ENCODE measurements around the gene NIPAL3. TPM values are rescaled to one million over a fixed set of nuclear protein-coding genes. Genes with fewer than 3 reads are reported as not detected.
A peak's percentile ranks its signal among the peaks of the same experiment; 100 is the strongest.

Gene NIPAL3
- total RNA-seq, 2 donors from 2014 or later = 32.9 to 41.7 TPM

- ATAC-seq (peak; percentile 75), DNase-seq (no peak)
- H3K4me1 Mint-ChIP-seq = peaks cover 15% of the 10 kb centered on the region
- no peaks in the 10 kb centered on the region for H3K27me3 Mint-ChIP-seq
- peaks cover 5% of the 10 kb centered on the region for H3K36me3 Mint-ChIP-seq (ENCODE audit: low read depth)
- peak overlapping the region; percentile 28 for H3K4me3 Mint-ChIP-seq
- no peaks in the 10 kb centered on the region for H3K9me3 ChIP-seq (ENCODE audit: control insufficient read depth, low read length, poor library complexity, severe bottlenecking)
- peak overlapping the region; percentile 83 for H3K27ac Mint-ChIP-seq
These were observed 31.1 kb upstream of the NIPAL3 start for GRCh38 chr1:24384251-24385090.

- no peaks in the 10 kb centered on the region for H3K27me3 Mint-ChIP-seq
- peak overlapping the region; percentile 83 for H3K27ac Mint-ChIP-seq
- H3K4me3 Mint-ChIP-seq = no peak overlapping the region
- peaks cover 5% of the 10 kb centered on the region for H3K36me3 Mint-ChIP-seq (ENCODE audit: low read depth)
- ATAC-seq (peak; percentile 69), DNase-seq (peak in 2 of 3 donors; percentile 15 to 22)
- peaks cover 15% of the 10 kb centered on the region for H3K4me1 Mint-ChIP-seq
- no peaks in the 10 kb centered on the region for H3K9me3 ChIP-seq (ENCODE audit: control insufficient read depth, low read length, poor library complexity, severe bottlenecking)
These were observed 30.3 kb upstream of the NIPAL3 start for GRCh38 chr1:24385160-24385940.

- Mint-ChIP-seq H3K27ac (peak overlapping the region; percentile 53), H3K4me3 (no peak overlapping the region), H3K36me3 (ENCODE audit: low read depth) (peaks cover 4% of the 10 kb centered on the region), H3K27me3 (no peaks in the 10 kb centered on the region), H3K4me1 (peaks cover 17% of the 10 kb centered on the region)
- ATAC-seq = no peak
- no peak for DNase-seq
- H3K9me3 ChIP-seq (ENCODE audit: control insufficient read depth, low read length, poor library complexity, severe bottlenecking) = no peaks in the 10 kb centered on the region
These were observed 29.4 kb upstream of the NIPAL3 start for GRCh38 chr1:24386241-24386640.

- no peak for ATAC-seq
- DNase-seq = no peak
- no peaks in the 10 kb centered on the region for H3K9me3 ChIP-seq (ENCODE audit: control insufficient read depth, low read length, poor library complexity, severe bottlenecking)
- H3K4me3 Mint-ChIP-seq = no peak overlapping the region
- peak overlapping the region; percentile 53 for H3K27ac Mint-ChIP-seq
- H3K27me3 Mint-ChIP-seq = no peaks in the 10 kb centered on the region
- H3K36me3 Mint-ChIP-seq (ENCODE audit: low read depth) = peaks cover 2% of the 10 kb centered on the region
- H3K4me1 Mint-ChIP-seq = peaks cover 23% of the 10 kb centered on the region
These were observed 28.7 kb upstream of the NIPAL3 start for GRCh38 chr1:24386931-24387330.

DNA sequence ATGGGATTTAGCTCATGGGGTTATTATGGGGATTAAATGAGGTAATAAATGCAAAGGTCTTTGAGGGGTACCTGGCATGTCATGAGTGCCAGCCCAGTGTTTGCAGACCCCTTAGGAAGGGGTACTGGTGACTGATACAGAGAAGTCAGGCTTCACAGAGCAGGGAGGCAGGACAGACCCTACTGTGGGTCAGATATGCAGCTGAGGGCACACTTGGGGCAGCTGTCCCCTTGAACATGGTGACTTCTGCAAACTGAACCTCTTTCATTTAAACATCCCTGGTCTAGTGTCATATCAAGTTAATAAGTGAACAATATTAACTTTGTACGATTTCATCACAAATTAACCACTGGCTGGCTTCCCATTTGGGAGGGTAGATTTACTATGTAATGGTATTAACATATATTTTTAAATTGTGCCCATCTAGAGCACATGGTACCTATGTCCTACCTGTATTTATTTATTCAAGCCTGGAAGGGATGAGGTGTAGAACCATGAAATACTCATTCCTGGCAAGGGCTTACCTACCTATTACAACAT lies 27.9 kb upstream of the NIPAL3 start:
- DNase-seq (no peak), ATAC-seq (no peak)
- H3K9me3 ChIP-seq (ENCODE audit: control insufficient read depth, low read length, poor library complexity, severe bottlenecking) = no peaks in the 10 kb centered on the region
- Mint-ChIP-seq H3K4me1 (peaks cover 30% of the 10 kb centered on the region), H3K4me3 (no peak overlapping the region), H3K27me3 (no peaks in the 10 kb centered on the region), H3K36me3 (ENCODE audit: low read depth) (peaks cover 2% of the 10 kb centered on the region), H3K27ac (no peak overlapping the region)

GRCh38 chr1:24388331-24388885 lies 27.2 kb upstream of the NIPAL3 start:
- no peak overlapping the region for H3K4me3 Mint-ChIP-seq
- no peaks in the 10 kb centered on the region for H3K9me3 ChIP-seq (ENCODE audit: control insufficient read depth, low read length, poor library complexity, severe bottlenecking)
- peaks cover 34% of the 10 kb centered on the region for H3K4me1 Mint-ChIP-seq
- no peaks in the 10 kb centered on the region for H3K36me3 Mint-ChIP-seq (ENCODE audit: low read depth)
- ATAC-seq (no peak), DNase-seq (no peak)
- H3K27ac Mint-ChIP-seq = no peak overlapping the region
- H3K27me3 Mint-ChIP-seq = no peaks in the 10 kb centered on the region

DNA sequence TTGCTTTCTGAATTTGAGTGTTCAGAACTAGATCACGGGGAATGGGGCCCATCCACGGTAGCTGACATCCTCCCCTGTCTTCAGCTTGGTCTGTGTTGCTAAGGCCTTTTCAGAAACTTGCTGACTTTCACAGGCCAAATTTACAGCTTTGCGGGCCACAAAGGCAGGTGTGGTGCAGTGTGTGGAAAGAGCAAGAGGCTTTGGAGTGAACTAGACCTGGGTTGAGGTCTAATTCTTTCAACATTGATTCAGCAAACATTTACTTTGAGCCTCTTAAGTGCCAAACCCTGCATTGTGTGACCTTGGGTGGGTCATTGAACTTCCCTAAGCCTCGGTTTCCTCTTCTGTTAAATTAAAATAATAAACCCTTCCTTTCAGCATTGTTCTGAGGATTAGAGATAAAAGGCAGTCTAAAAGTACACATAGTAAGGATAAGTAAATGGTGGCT lies 26.3 kb upstream of the NIPAL3 start:
- no peaks in the 10 kb centered on the region for H3K9me3 ChIP-seq (ENCODE audit: control insufficient read depth, low read length, poor library complexity, severe bottlenecking)
- Mint-ChIP-seq H3K4me3 (no peak overlapping the region), H3K4me1 (peaks cover 32% of the 10 kb centered on the region), H3K36me3 (ENCODE audit: low read depth) (no peaks in the 10 kb centered on the region), H3K27me3 (no peaks in the 10 kb centered on the region), H3K27ac (no peak overlapping the region)
- no peak for DNase-seq
- no peak for ATAC-seq

DNA sequence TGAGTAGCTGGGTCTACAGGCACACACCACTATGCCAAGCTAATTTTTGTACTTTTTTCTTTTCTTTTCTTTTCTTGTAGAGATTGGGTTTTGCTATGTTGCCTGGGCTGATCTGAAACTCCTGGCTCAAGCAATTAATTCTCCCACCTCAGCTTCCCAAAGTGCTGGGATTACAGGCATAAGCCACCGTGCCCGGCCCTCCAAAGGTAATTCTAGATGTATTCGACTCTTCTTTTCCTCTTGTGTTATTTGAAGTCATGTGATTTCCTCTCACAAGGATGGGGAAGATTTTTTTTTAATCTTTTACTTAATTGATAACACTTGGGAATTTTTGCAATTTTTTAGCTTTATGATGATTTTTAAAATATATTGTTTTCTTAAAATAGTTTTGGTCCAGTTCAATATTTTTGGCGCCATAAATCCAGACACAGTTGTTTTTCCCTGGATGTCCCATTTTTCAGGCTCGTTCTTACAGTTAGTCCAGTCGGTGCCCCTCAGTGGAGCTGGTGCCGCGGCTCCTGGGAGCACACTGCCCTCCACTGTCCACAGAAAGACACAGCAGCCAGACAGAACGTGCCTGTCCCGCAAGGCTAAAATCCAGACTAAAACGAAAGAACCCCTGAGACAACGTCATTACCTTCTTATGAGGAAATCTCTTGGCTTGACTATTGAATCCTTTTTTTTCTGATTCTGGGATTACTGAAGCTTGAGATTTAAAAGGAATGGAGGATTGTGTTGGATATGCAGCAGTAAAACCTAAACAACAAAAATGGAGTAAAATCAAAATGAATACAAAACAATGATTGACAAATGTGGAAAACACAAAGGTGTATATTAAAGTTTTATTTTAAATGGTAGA lies 24.4 kb upstream of the NIPAL3 start:
- Mint-ChIP-seq H3K4me1 (peaks cover 20% of the 10 kb centered on the region), H3K27ac (peak overlapping the region; percentile 97), H3K27me3 (no peaks in the 10 kb centered on the region), H3K36me3 (ENCODE audit: low read depth) (no peaks in the 10 kb centered on the region), H3K4me3 (peak overlapping the region; percentile 94)
- DNase-seq (peak; percentile 41 to 52 (median 51)), ATAC-seq (peak; percentile 78)
- H3K9me3 ChIP-seq (ENCODE audit: control insufficient read depth, low read length, poor library complexity, severe bottlenecking) = no peaks in the 10 kb centered on the region

- no peaks in the 10 kb centered on the region for H3K36me3 Mint-ChIP-seq (ENCODE audit: low read depth)
- no peaks in the 10 kb centered on the region for H3K27me3 Mint-ChIP-seq
- DNase-seq (peak; percentile 31 to 49 (median 43)), ATAC-seq (peak; percentile 78)
- peak overlapping the region; percentile 97 for H3K27ac Mint-ChIP-seq
- peak overlapping the region; percentile 94 for H3K4me3 Mint-ChIP-seq
- H3K9me3 ChIP-seq (ENCODE audit: control insufficient read depth, low read length, poor library complexity, severe bottlenecking) = no peaks in the 10 kb centered on the region
- H3K4me1 Mint-ChIP-seq = peaks cover 20% of the 10 kb centered on the region
These were observed 23.6 kb upstream of the NIPAL3 start for GRCh38 chr1:24391882-24392603.

DNA sequence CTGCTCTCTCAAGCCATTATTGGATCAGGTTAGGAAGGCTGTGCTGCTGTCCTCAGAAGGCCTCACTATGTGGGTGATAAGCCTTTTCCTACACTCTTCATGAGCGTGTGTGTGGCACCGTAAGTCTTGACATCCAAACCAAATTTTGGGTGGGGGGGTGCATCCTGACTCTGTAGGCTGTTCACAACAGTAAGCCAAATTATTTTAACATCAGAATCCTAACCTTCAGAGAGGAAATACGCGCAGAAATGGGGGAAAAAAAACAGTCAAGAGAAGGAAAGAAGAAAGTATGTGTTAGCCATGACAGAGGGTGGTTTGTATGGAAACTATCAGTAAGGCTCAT lies 23.0 kb upstream of the NIPAL3 start:
- peaks cover 23% of the 10 kb centered on the region for H3K4me1 Mint-ChIP-seq
- ATAC-seq = peak; percentile 1

GRCh38 chr1:24392982-24393650 lies 22.5 kb upstream of the NIPAL3 start:
- DNase-seq = no peak
- ATAC-seq = no peak
- H3K27me3 Mint-ChIP-seq = no peaks in the 10 kb centered on the region
- H3K36me3 Mint-ChIP-seq (ENCODE audit: low read depth) = no peaks in the 10 kb centered on the region
- H3K9me3 ChIP-seq (ENCODE audit: control insufficient read depth, low read length, poor library complexity, severe bottlenecking) = no peaks in the 10 kb centered on the region
- peak overlapping the region; percentile 97 for H3K27ac Mint-ChIP-seq
- no peak overlapping the region for H3K4me3 Mint-ChIP-seq
- H3K4me1 Mint-ChIP-seq = peaks cover 23% of the 10 kb centered on the region

More for the DNA sequence above, 23.0 kb upstream of the NIPAL3 start:
- H3K9me3 ChIP-seq (ENCODE audit: control insufficient read depth, low read length, poor library complexity, severe bottlenecking) = no peaks in the 10 kb centered on the region
- no peaks in the 10 kb centered on the region for H3K36me3 Mint-ChIP-seq (ENCODE audit: low read depth)
- peak overlapping the region; percentile 97 for H3K27ac Mint-ChIP-seq
- H3K4me3 Mint-ChIP-seq = peak overlapping the region; percentile 94
- DNase-seq = no peak
- no peaks in the 10 kb centered on the region for H3K27me3 Mint-ChIP-seq

Measured in T-helper 17 cell (primary cell).